ENCODE results near the gene TBC1D22A. TPM values are rescaled to one million over a fixed set of nuclear protein-coding genes. Genes with fewer than 3 reads are reported as not detected.

Gene TBC1D22A
- total and polyA plus RNA-seq, 2 experiments from 2014 or later, result 9.6 to 13.3 TPM

GRCh38 chr22:46791201-46791731 is 28.8 kb downstream of the TBC1D22A start (continued):
- no peak for TF ChIP-seq EZH2phosphoT487 (IDR thresholded peaks at IDR 0.05; ENCODE audit: unreplicated experiment)
- TF ChIP-seq ZNF331 (CRISPR knock-in tag; IDR thresholded peaks at IDR 0.05; ENCODE audit: low read depth), result no peak
- no peak for TF ChIP-seq ZNF462 (CRISPR knock-in tag; IDR thresholded peaks at IDR 0.05)
- no peak for TF ChIP-seq ETS1 (IDR thresholded peaks at IDR 0.05)

GRCh38 chr22:46792061-46792796 is 29.8 kb downstream of the TBC1D22A start:
- no peaks in the 10 kb centered on the region for H3K36me3 Mint-ChIP-seq (ENCODE audit: low read depth)
- TF ChIP-seq EZH2phosphoT487 (IDR thresholded peaks at IDR 0.05; ENCODE audit: unreplicated experiment) (no peak), JUNB (IDR thresholded peaks at IDR 0.05; ENCODE audit: unreplicated experiment) (no peak), NANOG (IDR thresholded peaks at IDR 0.05; ENCODE audit: borderline replicate concordance) (no peak), REST (IDR thresholded peaks at IDR 0.05; ENCODE audit: unreplicated experiment) (no peak), STAT1 (IDR thresholded peaks at IDR 0.05; ENCODE audit: unreplicated experiment) (no peak)

More at GRCh38 chr22:46792061-46792796, 29.8 kb downstream of the TBC1D22A start:
- Mint-ChIP-seq H3K27ac (no peak overlapping the region), H3K4me1 (no peaks in the 10 kb centered on the region; the same call in 2 of the 3 replicates), H3K4me3 (no peak overlapping the region), H3K27me3 (ENCODE audit: insufficient read depth, low read depth, poor library complexity) (peaks cover 4% of the 10 kb centered on the region), H3K9me3 (no peaks in the 10 kb centered on the region)
- H3F3A ChIP-seq (replicated peaks; ENCODE audit: low read depth), result no peaks in the 10 kb centered on the region
- no peaks in the 10 kb centered on the region for H3K27me3 ChIP-seq (ENCODE audit: insufficient read depth)
- DNase-seq (ENCODE audit: low spot score) (no peak), ATAC-seq (no peak)
- H3K4me1 ChIP-seq (ENCODE audit: insufficient read depth), result no peaks in the 10 kb centered on the region
- no peak overlapping the region for H2AFZ ChIP-seq
- no peak overlapping the region for H3K4me3 ChIP-seq
- H3K79me2 ChIP-seq (replicated peaks; ENCODE audit: insufficient read depth), result peaks cover 29% of the 10 kb centered on the region
- no peaks in the 10 kb centered on the region for H3K9me2 ChIP-seq (ENCODE audit: insufficient read depth)
- H3K27ac ChIP-seq (ENCODE audit: low read depth), result no peak overlapping the region
- H3K4me2 ChIP-seq, result no peak overlapping the region
- H3K36me3 ChIP-seq (ENCODE audit: insufficient read depth), result no peaks in the 10 kb centered on the region
- H4K20me1 ChIP-seq (replicated peaks; ENCODE audit: insufficient read depth), result peaks cover 10% of the 10 kb centered on the region; the same call in 1 of the 2 replicates
